PC-3 (cell line): ENCODE data around the gene TBX15.

ENCODE experiments used
- EZH2 ChIP-seq: fragments of 300-600 bp; sonication (generic); IDR thresholded peaks from one replicate; pipeline ENCODE4 v1.6.1; 2017; ENCODE audit warnings: antibody characterized with exemption, mild to moderate bottlenecking, low read length; ENCODE audit not compliant: unreplicated experiment
- EZH2phosphoT487 ChIP-seq: fragments of 300-600 bp; sonication (generic); IDR thresholded peaks from 2 replicates; pipeline ENCODE4 v1.6.1; 2018; ENCODE audit warnings: mild to moderate bottlenecking, antibody characterized with exemption, low read length, borderline replicate concordance
- TF ChIP-seq, protein P1 (sequence below): fragments of 300-600 bp; sonication (generic); conservative IDR thresholded peaks from 2 replicates; pipeline ENCODE4 v1.5.1; 2017; ENCODE audit warnings: antibody characterized with exemption, low read depth, mild to moderate bottlenecking, low read length

DNA sequence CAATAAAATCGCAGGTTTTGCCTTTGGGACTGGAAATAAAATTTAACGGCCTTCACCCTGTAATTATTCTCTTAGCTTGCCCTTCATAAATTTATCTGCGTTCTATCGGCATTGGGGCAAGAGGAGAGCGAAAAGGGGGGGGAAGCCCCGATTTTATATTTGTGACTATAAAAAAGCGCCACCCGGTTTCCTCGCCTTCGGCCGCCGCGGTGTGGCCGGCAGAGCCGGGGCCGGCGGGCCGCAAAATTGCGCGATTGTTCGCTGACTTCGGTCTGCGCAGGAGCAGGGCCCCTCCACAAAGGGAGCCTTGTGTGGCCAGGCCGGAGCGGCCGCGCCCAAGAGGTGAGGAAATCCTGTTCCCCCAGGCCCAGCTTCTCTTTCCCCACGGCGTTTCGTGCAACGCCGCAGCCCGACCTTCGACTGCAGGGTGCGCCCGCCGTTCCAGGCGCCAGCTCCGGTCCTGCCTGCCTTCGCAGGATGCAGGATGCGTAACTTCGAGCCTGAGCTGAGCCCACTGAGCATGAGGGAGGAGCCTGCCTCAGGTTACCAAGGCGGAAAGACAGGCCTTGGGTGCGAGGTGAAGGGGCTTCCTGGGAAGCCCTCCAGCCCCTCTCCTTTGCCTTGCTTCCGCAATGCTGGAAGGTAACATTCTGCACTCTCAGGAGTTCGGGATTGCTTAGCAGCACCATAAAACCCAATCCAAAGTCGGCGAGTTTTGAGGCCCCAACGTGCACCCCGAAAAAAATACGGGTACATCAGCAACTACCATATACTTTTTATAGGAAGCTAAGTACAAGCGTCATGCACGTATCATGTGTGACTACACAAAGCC is 4.9 kb upstream of the TBX15 start:
- TF ChIP-seq, protein P1, sequence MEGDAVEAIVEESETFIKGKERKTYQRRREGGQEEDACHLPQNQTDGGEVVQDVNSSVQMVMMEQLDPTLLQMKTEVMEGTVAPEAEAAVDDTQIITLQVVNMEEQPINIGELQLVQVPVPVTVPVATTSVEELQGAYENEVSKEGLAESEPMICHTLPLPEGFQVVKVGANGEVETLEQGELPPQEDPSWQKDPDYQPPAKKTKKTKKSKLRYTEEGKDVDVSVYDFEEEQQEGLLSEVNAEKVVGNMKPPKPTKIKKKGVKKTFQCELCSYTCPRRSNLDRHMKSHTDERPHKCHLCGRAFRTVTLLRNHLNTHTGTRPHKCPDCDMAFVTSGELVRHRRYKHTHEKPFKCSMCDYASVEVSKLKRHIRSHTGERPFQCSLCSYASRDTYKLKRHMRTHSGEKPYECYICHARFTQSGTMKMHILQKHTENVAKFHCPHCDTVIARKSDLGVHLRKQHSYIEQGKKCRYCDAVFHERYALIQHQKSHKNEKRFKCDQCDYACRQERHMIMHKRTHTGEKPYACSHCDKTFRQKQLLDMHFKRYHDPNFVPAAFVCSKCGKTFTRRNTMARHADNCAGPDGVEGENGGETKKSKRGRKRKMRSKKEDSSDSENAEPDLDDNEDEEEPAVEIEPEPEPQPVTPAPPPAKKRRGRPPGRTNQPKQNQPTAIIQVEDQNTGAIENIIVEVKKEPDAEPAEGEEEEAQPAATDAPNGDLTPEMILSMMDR: no peak
- TF ChIP-seq EZH2phosphoT487 (no peak), EZH2 (no peak)
